ENCODE results near the gene GPC5. TPM values are rescaled to one million over a fixed set of nuclear protein-coding genes. Genes with fewer than 3 reads are reported as not detected.

Gene GPC5
- total RNA-seq, 1 donor from 2014 or later = 0.13 TPM

GRCh38 chr13:91454666-91455065 is 56.2 kb downstream of the GPC5 start:
- DNase-seq (ENCODE audit: low spot score) = no peak

- no peak for DNase-seq (ENCODE audit: low spot score)
These were observed 58.4 kb downstream of the GPC5 start for GRCh38 chr13:91456837-91457236.

- no peak for DNase-seq (ENCODE audit: low spot score)
These were observed 61.1 kb downstream of the GPC5 start for GRCh38 chr13:91459485-91459884.

GRCh38 chr13:91464336-91464735 is 65.9 kb downstream of the GPC5 start:
- DNase-seq (ENCODE audit: low spot score) = no peak

- DNase-seq (ENCODE audit: low spot score) = no peak
These were observed 68.8 kb downstream of the GPC5 start for GRCh38 chr13:91467236-91467635.

- no peak for DNase-seq (ENCODE audit: low spot score)
These were observed 69.9 kb downstream of the GPC5 start for GRCh38 chr13:91468301-91468700.

GRCh38 chr13:91470084-91470621 is 71.7 kb downstream of the GPC5 start:
- DNase-seq (ENCODE audit: low spot score) = no peak

- no peak for DNase-seq (ENCODE audit: low spot score)
These were observed 72.3 kb downstream of the GPC5 start for GRCh38 chr13:91470681-91471080.

- no peak for DNase-seq (ENCODE audit: low spot score)
These were observed 84.0 kb downstream of the GPC5 start for GRCh38 chr13:91482427-91482826.

- DNase-seq (ENCODE audit: low spot score) = no peak
These were observed 93.6 kb downstream of the GPC5 start for GRCh38 chr13:91491980-91492379.

- no peak for DNase-seq (ENCODE audit: low spot score)
These were observed 95.0 kb downstream of the GPC5 start for GRCh38 chr13:91493442-91493841.

GRCh38 chr13:91498298-91498697 is 99.9 kb downstream of the GPC5 start:
- no peak for DNase-seq (ENCODE audit: low spot score)

- no peak for DNase-seq (ENCODE audit: low spot score)
These were observed 105.8 kb downstream of the GPC5 start for GRCh38 chr13:91504216-91504615.

- DNase-seq (ENCODE audit: low spot score) = no peak
These were observed 108.3 kb downstream of the GPC5 start for GRCh38 chr13:91506759-91507158.

- no peak for DNase-seq (ENCODE audit: low spot score)
These were observed 111.6 kb downstream of the GPC5 start for GRCh38 chr13:91510058-91510457.

GRCh38 chr13:91513790-91514189 is 115.4 kb downstream of the GPC5 start:
- no peak for DNase-seq (ENCODE audit: low spot score)

GRCh38 chr13:91516799-91517198 is 118.4 kb downstream of the GPC5 start:
- no peak for DNase-seq (ENCODE audit: low spot score)

GRCh38 chr13:91520952-91521351 is 122.5 kb downstream of the GPC5 start:
- DNase-seq (ENCODE audit: low spot score) = no peak

- no peak for DNase-seq (ENCODE audit: low spot score)
These were observed 124.7 kb downstream of the GPC5 start for GRCh38 chr13:91523116-91523515.

- no peak for DNase-seq (ENCODE audit: low spot score)
These were observed 128.2 kb downstream of the GPC5 start for GRCh38 chr13:91526543-91527033.

- no peak for DNase-seq (ENCODE audit: low spot score)
These were observed 131.5 kb downstream of the GPC5 start for GRCh38 chr13:91529739-91530482.

- no peak for DNase-seq (ENCODE audit: low spot score)
These were observed 133.2 kb downstream of the GPC5 start for GRCh38 chr13:91531646-91532045.

- no peak for DNase-seq (ENCODE audit: low spot score)
These were observed 134.9 kb downstream of the GPC5 start for GRCh38 chr13:91533354-91533753.
